PC-3 (cell line): Measurements from ENCODE around the gene SF3B2.

Source experiments
- CTCF ChIP-seq: fragments of 300-600 bp; sonication (generic); conservative IDR thresholded peaks from 2 replicates; pipeline ENCODE4 v1.5.1; 2017; ENCODE audit warnings: antibody characterized with exemption, low read depth, mild to moderate bottlenecking, low read length
- EZH2 ChIP-seq: fragments of 300-600 bp; sonication (generic); IDR thresholded peaks from one replicate; pipeline ENCODE4 v1.6.1; 2017; ENCODE audit warnings: antibody characterized with exemption, mild to moderate bottlenecking, low read length; ENCODE audit not compliant: unreplicated experiment
- EZH2phosphoT487 ChIP-seq: fragments of 300-600 bp; sonication (generic); IDR thresholded peaks from 2 replicates; pipeline ENCODE4 v1.6.1; 2018; ENCODE audit warnings: mild to moderate bottlenecking, antibody characterized with exemption, low read length, borderline replicate concordance

- TF ChIP-seq CTCF (no peak), EZH2phosphoT487 (no peak), EZH2 (no peak)
These were observed 25.8 kb downstream of the SF3B2 start for GRCh38 chr11:66077927-66078326.
